HEK293T (cell line): Measurements from ENCODE around the gene AQP5.

Source experiments
- BHLHE40 ChIP-seq: fragments of 450-650 bp; IDR thresholded peaks from 2 replicates; pipeline ENCODE4 v1.6.1; 2016; ENCODE audit warnings: mild to moderate bottlenecking, moderate library complexity, borderline replicate concordance
- CTBP1 ChIP-seq: fragments of 450-650 bp; IDR thresholded peaks from 2 replicates; pipeline ENCODE4 v1.6.1; 2016; ENCODE audit warnings: borderline replicate concordance
- ELF4 ChIP-seq: fragments of 450-650 bp; IDR thresholded peaks from 2 replicates; pipeline ENCODE4 v1.6.1; 2017; ENCODE audit warnings: antibody characterized with exemption
- FOXA1 ChIP-seq: fragments of 450-650 bp; IDR thresholded peaks from 2 replicates; pipeline ENCODE4 v1.6.1; 2016; ENCODE audit warnings: mild to moderate bottlenecking
- FOXK2 ChIP-seq: fragments of 450-650 bp; IDR thresholded peaks from 2 replicates; pipeline ENCODE4 v1.6.1; 2016; ENCODE audit warnings: mild to moderate bottlenecking
- HDGF ChIP-seq: fragments of 450-650 bp; IDR thresholded peaks from 2 replicates; pipeline ENCODE4 v1.6.1; 2017; ENCODE audit warnings: antibody characterized with exemption, borderline replicate concordance
- NFRKB ChIP-seq: fragments of 450-650 bp; IDR thresholded peaks from 2 replicates; pipeline ENCODE4 v1.6.1; 2016; ENCODE audit warnings: mild to moderate bottlenecking, moderate library complexity
- SUZ12 ChIP-seq: fragments of 450-650 bp; IDR thresholded peaks from 2 replicates; pipeline ENCODE4 v1.6.1; 2016; ENCODE audit warnings: mild to moderate bottlenecking
- TARDBP ChIP-seq: fragments of 450-650 bp; IDR thresholded peaks from 2 replicates; pipeline ENCODE4 v1.6.1; 2016
- ZNF384 ChIP-seq: fragments of 450-650 bp; IDR thresholded peaks from 2 replicates; pipeline ENCODE4 v1.6.1; 2016
- TF ChIP-seq, protein P1 (sequence below): fragments of 450-650 bp; IDR thresholded peaks from 2 replicates; pipeline ENCODE4 v1.6.1; 2016

DNA sequence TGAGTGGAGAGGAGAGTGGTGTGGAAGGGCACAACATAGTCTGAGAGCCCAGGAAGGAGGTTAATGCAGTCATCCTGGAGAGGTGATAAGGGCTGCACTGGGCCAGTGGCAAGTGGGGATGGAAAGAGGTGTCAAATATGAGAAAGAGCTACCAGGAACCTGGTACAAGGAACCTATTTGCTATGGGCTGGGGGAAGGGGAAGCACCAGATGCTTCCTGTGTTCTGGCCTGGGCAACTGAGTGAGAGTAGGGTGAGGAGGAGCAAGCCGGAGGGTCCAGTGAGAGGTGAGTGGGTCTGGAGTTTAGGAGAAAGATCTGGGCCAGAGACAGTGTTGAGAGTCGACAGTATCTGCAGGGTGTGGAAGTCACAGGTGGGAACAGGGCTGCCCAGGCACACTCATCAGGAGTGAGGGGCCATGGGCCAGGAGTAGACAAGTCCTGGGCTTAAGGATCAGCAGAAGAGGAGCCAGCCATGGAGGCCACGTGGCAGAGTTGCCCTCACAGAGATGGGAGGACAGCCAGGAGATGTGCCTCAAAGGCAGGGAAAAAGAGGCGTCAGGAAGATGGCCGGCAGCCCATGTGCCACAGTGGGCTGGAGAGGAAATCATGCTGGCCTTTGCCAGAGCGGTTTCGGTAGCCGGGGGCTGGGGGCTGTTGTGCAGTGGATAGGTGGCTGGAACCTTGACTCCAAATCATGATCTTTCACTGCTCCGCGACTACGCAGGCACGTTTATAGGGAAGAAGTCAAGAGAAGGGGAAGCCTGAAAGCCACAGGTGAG lies 8.2 kb downstream of the AQP5 start:
- TF ChIP-seq BHLHE40 (no peak), HDGF (no peak), TARDBP (no peak), SUZ12 (no peak), ELF4 (no peak), FOXK2 (no peak), NFRKB (no peak), CTBP1 (no peak), ZNF384 (no peak), FOXA1 (no peak)
- TF ChIP-seq, protein P1, sequence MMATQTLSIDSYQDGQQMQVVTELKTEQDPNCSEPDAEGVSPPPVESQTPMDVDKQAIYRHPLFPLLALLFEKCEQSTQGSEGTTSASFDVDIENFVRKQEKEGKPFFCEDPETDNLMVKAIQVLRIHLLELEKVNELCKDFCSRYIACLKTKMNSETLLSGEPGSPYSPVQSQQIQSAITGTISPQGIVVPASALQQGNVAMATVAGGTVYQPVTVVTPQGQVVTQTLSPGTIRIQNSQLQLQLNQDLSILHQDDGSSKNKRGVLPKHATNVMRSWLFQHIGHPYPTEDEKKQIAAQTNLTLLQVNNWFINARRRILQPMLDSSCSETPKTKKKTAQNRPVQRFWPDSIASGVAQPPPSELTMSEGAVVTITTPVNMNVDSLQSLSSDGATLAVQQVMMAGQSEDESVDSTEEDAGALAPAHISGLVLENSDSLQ = no peak
